PC-3 (cell line): ENCODE measurements around the gene MDFIC. TPM values are rescaled to one million over a fixed set of nuclear protein-coding genes. Genes with fewer than 3 reads are reported as not detected.

Experiments
- ATAC-seq: fragments of 200-7000 bp; cut with Tn5 transposase; 2 replicates; pipeline ENCODE4 v1.9.1; 2020; ENCODE audit warnings: mild to moderate bottlenecking, moderate library complexity
- BruUV-seq: library from RNA; stranded (reverse); fragments of 400-500 nt; replicated peaks from 2 replicates; lab custom pipeline; 2021; lab: Mats Ljungman, UMichigan
- CTCF ChIA-PET: fragments of 300-600 bp; sonication (Branson Sonifier 250); formaldehyde crosslinking; loops from one replicate; lab custom pipeline; 2022; ENCODE audit warnings: antibody characterized with exemption; lab: Charles Lee
- POLR2A ChIA-PET: fragments of 300-600 bp; sonication (Branson Sonifier 250); formaldehyde crosslinking; loops from one replicate; lab custom pipeline; 2022; ENCODE audit warnings: antibody characterized with exemption; ENCODE audit not compliant: unreplicated experiment; lab: Charles Lee
- DNase-seq: peaks from one replicate; pipeline ENCODE4 v3.0.0-alpha.2; 2015
- H2AFZ ChIP-seq: fragments of 300-600 bp; sonication (generic); 2 replicates; pipeline ENCODE4 v1.6.0; 2016; ENCODE audit warnings: antibody characterized with exemption, low read length
- H3F3A ChIP-seq: fragments of 300-600 bp; sonication (generic); one replicate; pipeline ENCODE4 v1.6.0; 2017; ENCODE audit warnings: antibody characterized with exemption, low read length, control low read depth, mild to moderate bottlenecking; ENCODE audit not compliant: unreplicated experiment
- H3K27ac ChIP-seq: fragments of 300-600 bp; sonication (generic); 2 replicates; pipeline ENCODE4 v1.5.1; 2016; ENCODE audit warnings: mild to moderate bottlenecking, low read length
- H3K27me3 ChIP-seq: fragments of 300-600 bp; sonication (generic); 2 replicates; pipeline ENCODE4 v1.6.1; 2016; ENCODE audit warnings: low read length, mixed read lengths
- H3K36me3 ChIP-seq: fragments of 300-600 bp; sonication (generic); 2 replicates; pipeline ENCODE4 v1.6.1; 2016; ENCODE audit warnings: low read depth, mixed run types, low read length, mixed read lengths
- H3K4me1 ChIP-seq: fragments of 300-600 bp; sonication (generic); 2 replicates; pipeline ENCODE4 v1.5.1; 2016; ENCODE audit warnings: low read length; ENCODE audit not compliant: insufficient read depth
- H3K4me2 ChIP-seq: fragments of 300-600 bp; sonication (generic); 2 replicates; pipeline ENCODE4 v1.6.0; 2016; ENCODE audit warnings: low read length
- H3K4me3 ChIP-seq: fragments of 300-600 bp; sonication (generic); 2 replicates; pipeline ENCODE4 v1.5.1; 2016; ENCODE audit warnings: mild to moderate bottlenecking, low read length, mixed read lengths
- H3K79me2 ChIP-seq: fragments of 300-600 bp; sonication (generic); 2 replicates; pipeline ENCODE4 v1.6.1; 2017; ENCODE audit warnings: low read length, mixed read lengths
- H3K9ac ChIP-seq: fragments of 300-600 bp; sonication (generic); 2 replicates; pipeline ENCODE4 v1.6.0; 2016; ENCODE audit warnings: mild to moderate bottlenecking, low read length
- H3K9me2 ChIP-seq: fragments of 300-600 bp; sonication (generic); replicated peaks from 2 replicates; pipeline ENCODE4 v1.6.1; 2016; ENCODE audit warnings: mixed run types, low read length, mixed read lengths
- H3K9me3 ChIP-seq: fragments of 300-600 bp; sonication (generic); 2 replicates; pipeline ENCODE4 v1.6.1; 2016; ENCODE audit warnings: low read length, mixed read lengths
- H4K20me1 ChIP-seq: fragments of 300-600 bp; sonication (generic); 2 replicates; pipeline ENCODE4 v1.6.1; 2016; ENCODE audit warnings: low read length, mixed read lengths
- CTCF ChIP-seq: fragments of 300-600 bp; sonication (generic); conservative IDR thresholded peaks from 2 replicates; pipeline ENCODE4 v1.5.1; 2017; ENCODE audit warnings: antibody characterized with exemption, low read depth, mild to moderate bottlenecking, low read length
- EZH2 ChIP-seq: fragments of 300-600 bp; sonication (generic); IDR thresholded peaks from one replicate; pipeline ENCODE4 v1.6.1; 2017; ENCODE audit warnings: antibody characterized with exemption, mild to moderate bottlenecking, low read length; ENCODE audit not compliant: unreplicated experiment
- EZH2phosphoT487 ChIP-seq: fragments of 300-600 bp; sonication (generic); IDR thresholded peaks from 2 replicates; pipeline ENCODE4 v1.6.1; 2018; ENCODE audit warnings: mild to moderate bottlenecking, antibody characterized with exemption, low read length, borderline replicate concordance
- intact Hi-C: fragments of 100-400 bp; cut with micrococcal nuclease; formaldehyde crosslinking; loops from 2 replicates; pipeline ENCODE4 v1.9.0; 2023
- total RNA-seq: library from RNA; depleted of rRNA; stranded (reverse); fragments of >200 nt; gene quantifications from 2 replicates; pipeline ENCODE4 v1.2.3, GENCODE V29; 2014

Gene MDFIC
- total RNA-seq, 1 experiment from 2014 or later, result 33.9 TPM

- Histone ChIP-seq H3K4me1 (peaks cover 22% of the 10 kb centered on the region), H3K27me3 (no peaks in the 10 kb centered on the region), H3F3A (no peaks in the 10 kb centered on the region), H3K79me2 (no peaks in the 10 kb centered on the region), H3K36me3 (no peaks in the 10 kb centered on the region), H3K4me2 (peak overlapping the region; percentile 74), H3K9me3 (no peaks in the 10 kb centered on the region), H2AFZ (0 out of 2 replicates have a peak overlapping the region, but pooled peaks have one; percentile 32), H3K27ac (no peak overlapping the region), H3K9ac (no peak overlapping the region), H3K9me2 (no peaks in the 10 kb centered on the region), H3K4me3 (0 out of 2 replicates have a peak overlapping the region, but pooled peaks have one; percentile 29), H4K20me1 (no peaks in the 10 kb centered on the region)
- intact Hi-C loops, result no loop called here
- CTCF ChIA-PET, result no interaction called here
- no TSS peak for BruUV-seq
- POLR2A ChIA-PET, result no interaction called here
- ATAC-seq, result peak; percentile 13; the same call in 1 of the 2 replicates
- TF ChIP-seq CTCF (no peak), EZH2phosphoT487 (no peak), EZH2 (no peak)
- no peak for DNase-seq
Observed at GRCh38 chr7:114979803-114980507, 58.1 kb downstream of the MDFIC start.

GRCh38 chr7:114981323-114981722, 59.4 kb downstream of the MDFIC start:
- Histone ChIP-seq H3K9ac (no peak overlapping the region), H3K27ac (no peak overlapping the region), H2AFZ (no peak overlapping the region), H3K9me3 (no peaks in the 10 kb centered on the region), H3K36me3 (no peaks in the 10 kb centered on the region), H3F3A (no peaks in the 10 kb centered on the region), H3K4me2 (no peak overlapping the region), H3K4me1 (peaks cover 26% of the 10 kb centered on the region), H3K27me3 (no peaks in the 10 kb centered on the region), H3K4me3 (no peak overlapping the region), H4K20me1 (no peaks in the 10 kb centered on the region), H3K9me2 (no peaks in the 10 kb centered on the region), H3K79me2 (no peaks in the 10 kb centered on the region)
- intact Hi-C loops, result no loop called here
- ATAC-seq (no peak), DNase-seq (no peak)
- POLR2A ChIA-PET, result no interaction called here
- BruUV-seq, result no TSS peak
- TF ChIP-seq CTCF, result no peak
- TF ChIP-seq EZH2phosphoT487, result no peak
- no peak for TF ChIP-seq EZH2
- CTCF ChIA-PET, result no interaction called here

GRCh38 chr7:114985116-114985715, 63.3 kb downstream of the MDFIC start:
- ATAC-seq, result no peak
- intact Hi-C loops, result no loop called here
- H3K27ac ChIP-seq, result no peak overlapping the region
- ChIA-PET POLR2A (no interaction called here), CTCF (no interaction called here)
- peaks cover 22% of the 10 kb centered on the region for H3K4me1 ChIP-seq
- TF ChIP-seq EZH2 (no peak), CTCF (no peak)
- no peak overlapping the region for H3K4me2 ChIP-seq
- H3K27me3 ChIP-seq, result no peaks in the 10 kb centered on the region
- H2AFZ ChIP-seq, result no peak overlapping the region
- H3K79me2 ChIP-seq, result no peaks in the 10 kb centered on the region
- H3K9me3 ChIP-seq, result no peaks in the 10 kb centered on the region
- BruUV-seq, result no TSS peak
- no peaks in the 10 kb centered on the region for H3K36me3 ChIP-seq
- no peak overlapping the region for H3K4me3 ChIP-seq
- no peak overlapping the region for H3K9ac ChIP-seq
- DNase-seq, result no peak
- no peaks in the 10 kb centered on the region for H4K20me1 ChIP-seq
- H3F3A ChIP-seq, result no peaks in the 10 kb centered on the region
- H3K9me2 ChIP-seq, result no peaks in the 10 kb centered on the region
